GM04503 (cell line): ENCODE measurements around the gene CDO1.
"Not testable (repeated sequence)": the region's sequence is repeated elsewhere in the genome, so short reads cannot be mapped to it uniquely, and the experiment has no call there.

Experiments
- DNase-seq: peaks from one replicate; pipeline ENCODE4 v3.0.0-alpha.2; 2012; ENCODE audit warnings: low read depth

Gene CDO1

DNA sequence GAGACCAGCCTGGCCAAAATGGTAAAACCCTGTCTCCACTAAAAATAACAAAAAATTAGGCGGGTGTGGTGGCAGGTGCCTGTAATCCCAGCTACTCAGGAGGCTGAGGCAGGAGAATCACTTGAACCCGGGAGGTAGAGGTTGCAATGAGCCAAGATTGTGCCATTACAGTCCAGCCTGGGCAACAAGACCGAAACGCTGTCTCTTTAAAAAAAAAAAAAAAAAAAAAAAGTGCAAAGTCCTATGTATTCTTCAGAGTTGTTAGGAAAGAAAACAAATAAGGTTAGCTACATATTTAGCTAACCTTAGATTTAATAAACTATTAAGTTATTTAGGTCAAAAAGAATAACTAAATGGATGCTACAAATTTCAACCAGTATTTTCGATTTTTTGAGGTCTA is 13.5 kb upstream of the CDO1 start:
- no peak for DNase-seq

DNA sequence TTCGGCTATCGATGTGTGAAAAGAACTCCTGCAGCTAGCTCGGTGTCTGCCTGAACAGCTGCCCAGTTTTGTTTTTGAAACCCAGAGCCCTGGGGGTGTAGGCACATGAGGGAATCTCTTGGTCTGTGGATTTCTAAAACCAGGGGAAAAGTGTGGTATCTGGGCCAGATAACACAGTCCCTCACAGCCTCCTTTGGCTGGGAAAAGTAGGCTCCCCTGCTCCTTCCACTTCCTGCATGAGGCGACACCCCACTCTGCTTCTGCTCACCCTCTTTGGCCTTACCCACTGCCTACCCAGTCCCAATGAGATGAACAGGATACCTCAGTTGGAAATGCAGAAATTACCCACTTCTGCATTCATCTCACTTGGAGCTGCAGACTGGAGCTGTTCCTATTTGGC is 9.5 kb upstream of the CDO1 start:
- DNase-seq: no peak

DNA sequence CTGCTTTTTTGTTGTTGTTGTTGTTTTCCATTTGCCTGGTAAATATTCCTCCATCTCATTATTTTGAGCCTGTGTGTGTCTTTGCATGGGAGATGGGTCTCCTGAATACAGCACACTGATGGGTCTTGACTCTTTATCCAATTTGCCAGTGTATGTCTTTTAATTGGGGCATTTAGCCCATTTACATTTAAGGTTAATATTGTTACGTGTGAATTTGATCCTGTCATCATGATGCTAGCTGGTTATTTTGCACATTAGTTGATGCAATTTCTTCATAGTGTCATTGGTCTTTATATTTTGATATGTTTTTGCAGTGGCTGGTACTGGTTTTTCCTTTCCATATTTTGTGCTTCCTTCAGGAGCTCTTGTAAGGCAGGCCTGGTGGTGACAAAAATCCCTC is 8.5 kb upstream of the CDO1 start:
- DNase-seq: not testable (repeated sequence)

DNA sequence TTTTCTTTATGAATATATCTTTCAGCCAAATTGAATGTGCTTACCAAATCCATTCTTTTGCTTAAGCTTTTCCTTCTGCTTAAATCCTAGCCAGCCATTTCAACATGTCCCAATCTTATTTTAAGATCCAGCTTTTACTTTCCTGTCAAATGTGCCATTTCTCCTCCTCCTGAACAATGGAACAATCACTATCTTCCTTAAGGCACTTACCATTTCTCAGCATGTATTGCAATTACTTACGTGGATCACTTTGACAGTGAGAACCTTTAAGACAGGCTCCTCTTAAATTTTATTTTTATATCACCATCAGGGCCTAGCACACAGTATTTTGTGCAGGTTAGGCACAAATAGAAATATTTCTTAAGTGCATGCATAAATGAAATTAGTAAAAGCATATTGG is 4.4 kb upstream of the CDO1 start:
- DNase-seq: no peak

DNA sequence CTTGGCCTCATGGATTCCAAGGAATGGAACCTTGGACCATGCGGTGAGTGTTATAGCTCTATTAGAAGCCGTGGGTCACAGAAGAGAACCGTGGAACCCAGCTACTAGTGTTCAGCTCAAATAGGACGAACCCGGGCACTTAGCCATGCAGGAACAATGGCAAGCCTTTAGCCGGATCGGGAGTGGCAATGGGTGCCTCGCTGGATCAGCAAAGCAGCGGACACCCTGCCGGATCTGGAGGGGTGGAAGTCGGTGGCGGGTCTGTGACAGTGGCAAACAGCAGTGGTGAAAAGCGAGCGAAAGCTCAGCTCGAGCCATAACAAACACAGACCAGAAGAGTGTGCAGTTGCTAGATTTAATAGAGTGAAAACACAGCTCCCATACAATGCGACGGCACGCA is 2.4 kb upstream of the CDO1 start:
- no peak for DNase-seq

DNA sequence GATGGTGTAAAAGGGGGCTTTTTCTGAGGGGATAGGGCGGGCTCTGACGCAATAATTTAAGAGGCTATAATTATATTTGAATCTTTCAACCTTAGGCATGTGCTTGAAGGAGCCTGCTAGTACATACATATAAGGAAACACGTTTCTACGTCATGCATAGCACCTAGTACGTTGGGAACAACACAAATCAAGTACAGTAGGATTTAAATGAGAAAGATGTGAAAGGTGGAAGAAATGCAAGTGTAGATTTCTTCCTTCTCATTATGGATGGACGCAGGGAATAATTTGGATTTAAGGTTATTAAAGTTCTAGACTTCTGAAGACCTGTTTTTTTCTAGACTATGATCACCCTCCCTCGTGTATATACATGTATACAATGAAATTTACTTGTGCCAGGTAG is 927 bp upstream of the CDO1 start:
- no peak for DNase-seq

DNA sequence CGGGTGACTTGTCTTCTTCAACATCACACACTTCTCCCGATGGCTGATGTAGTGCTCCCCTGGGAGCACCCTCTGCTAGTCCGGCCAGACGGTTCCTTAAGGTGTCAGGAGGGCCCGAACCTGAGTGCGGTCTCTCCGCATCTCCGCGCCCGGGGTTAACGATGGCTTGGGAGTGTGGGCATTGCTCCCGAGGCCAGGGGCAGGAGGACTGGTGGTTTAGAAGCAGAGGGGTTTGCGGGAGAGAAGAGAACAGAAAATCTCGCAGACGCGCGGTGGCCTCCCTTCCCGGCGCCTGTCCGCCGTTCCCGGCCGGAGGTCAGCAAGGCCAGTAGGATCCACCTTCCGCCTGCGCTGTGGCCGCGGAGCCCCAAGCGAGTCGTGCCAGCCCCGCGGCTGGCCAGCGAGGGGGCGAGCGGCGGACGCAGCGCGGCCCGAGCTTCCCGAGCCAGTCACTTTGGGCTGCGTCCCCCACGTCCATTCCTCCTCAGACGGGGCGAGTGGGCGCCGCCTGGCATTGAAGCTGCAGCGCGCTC is 700 bp downstream of the CDO1 start:
- DNase-seq: no peak

DNA sequence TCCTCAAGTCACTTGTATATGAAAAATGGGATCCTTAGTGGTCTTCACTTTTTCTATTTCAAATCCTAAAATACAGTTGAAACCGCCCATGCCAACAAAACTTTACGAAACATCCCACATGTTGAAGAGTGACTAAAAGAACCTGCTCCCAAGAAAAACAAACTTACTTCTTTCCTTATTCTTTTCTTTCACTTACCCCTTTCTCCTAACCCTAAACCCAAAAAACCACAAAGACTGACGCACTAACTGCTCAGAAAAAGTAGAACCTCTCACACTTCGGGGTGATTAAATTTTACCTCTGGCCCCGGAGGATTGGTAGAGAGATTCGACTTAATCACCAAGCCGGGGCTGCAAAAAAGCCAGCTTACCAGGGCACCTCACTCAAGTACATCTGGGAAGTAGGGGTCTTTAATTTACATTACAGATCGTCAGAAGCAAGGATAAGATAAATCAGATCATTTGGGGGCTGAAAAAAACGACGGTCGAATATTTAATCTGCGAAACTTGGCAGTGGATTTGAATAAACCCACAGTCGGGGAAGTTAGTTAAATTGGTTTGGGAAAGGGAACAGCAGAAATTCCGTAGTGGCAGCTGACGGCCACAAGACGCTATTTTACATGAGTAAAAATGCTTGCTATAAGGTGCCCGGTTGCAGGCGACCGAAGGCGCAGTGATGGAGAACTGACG is 1.3 kb downstream of the CDO1 start:
- DNase-seq: no peak

DNA sequence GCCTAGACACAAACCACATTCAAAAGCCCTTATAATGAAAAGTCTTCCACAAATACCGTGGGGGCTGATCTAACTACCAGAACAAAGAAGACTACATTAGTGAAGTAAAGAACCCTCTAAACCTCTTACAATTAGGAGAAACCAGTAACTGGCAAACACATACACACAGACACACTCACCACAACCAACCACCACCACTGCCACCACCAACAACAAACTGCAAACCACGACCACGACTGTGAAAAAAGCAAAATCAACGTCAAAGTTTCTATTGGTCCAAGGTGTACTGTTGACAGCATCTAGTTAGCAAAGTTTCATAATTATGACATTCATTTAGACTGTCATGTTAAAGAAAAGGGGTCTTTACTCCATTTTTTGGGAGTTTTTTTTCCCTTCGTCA is 2.7 kb downstream of the CDO1 start:
- DNase-seq: no peak

DNA sequence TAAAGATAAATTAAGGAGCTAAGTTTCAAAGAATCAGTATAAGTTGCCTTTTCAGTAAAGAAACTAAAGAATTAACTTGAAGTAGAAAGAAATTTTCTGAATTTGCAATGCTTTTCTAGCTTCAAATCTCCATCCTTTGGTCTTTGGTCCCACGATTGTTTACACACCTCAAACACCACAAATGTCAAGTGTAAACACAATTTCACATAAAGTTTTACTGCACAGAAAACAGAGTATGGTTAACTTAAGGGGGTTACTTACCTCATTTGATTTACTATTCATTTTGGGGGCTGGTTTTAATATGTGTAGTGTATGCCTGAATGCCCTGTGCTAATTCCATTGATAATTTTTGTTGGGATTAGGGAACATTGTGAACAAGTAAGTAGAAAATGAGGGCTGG is 4.1 kb downstream of the CDO1 start:
- DNase-seq: no peak

DNA sequence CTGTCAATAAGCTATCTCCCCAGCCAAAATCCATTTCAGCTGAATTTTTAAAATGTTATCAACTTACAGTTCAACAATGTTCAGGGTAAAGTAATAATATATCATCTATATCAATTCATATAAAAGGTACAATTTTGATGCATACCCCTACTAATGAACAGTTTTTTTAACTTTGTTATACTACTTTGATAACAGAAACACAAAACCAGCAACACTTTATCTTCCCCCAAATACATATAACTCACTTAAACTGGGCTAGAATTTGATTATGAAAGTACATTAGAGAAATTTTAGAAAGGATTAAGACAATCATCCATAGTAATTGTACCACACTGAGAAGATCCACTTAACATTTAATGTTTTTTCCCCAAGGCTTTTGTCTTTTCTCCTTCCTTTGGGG is 5.1 kb downstream of the CDO1 start:
- no peak for DNase-seq

DNA sequence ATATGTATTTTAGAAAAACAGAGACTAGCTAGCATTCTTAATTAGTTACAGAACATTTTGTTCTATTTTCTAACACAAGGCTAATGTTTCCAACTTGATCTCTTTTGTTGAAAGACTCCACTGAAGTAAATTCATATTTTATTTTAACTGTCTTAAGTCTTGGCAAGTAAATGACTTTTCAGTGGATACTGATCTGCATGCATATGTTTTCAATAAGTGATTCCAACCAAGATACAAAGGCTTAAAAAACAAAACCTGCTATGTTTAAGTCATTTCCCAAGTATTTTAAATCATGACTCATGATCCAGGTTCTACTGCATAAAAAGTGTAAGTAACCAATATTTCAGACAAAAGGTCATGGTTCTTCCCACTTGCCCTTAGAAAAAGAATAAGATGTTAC is 5.7 kb downstream of the CDO1 start:
- no peak for DNase-seq

DNA sequence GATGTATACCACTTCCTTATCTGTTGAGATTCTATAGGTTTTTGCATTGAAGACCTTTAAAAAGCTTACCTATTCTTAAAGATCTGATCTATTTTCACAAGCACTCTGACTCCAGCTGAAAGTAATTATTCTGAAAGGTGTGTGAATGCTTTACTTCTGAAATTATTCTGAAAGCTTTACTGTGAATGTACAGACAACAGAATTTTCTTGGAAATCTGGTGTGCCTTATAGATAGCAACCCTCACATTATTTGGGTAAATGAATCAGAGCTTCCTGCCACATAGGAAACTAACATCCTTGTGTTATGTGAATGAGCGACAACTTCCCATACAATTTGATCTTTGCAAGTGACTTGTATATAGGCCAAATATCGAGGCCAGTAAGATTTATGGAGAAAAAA is 6.5 kb downstream of the CDO1 start:
- DNase-seq: no peak

DNA sequence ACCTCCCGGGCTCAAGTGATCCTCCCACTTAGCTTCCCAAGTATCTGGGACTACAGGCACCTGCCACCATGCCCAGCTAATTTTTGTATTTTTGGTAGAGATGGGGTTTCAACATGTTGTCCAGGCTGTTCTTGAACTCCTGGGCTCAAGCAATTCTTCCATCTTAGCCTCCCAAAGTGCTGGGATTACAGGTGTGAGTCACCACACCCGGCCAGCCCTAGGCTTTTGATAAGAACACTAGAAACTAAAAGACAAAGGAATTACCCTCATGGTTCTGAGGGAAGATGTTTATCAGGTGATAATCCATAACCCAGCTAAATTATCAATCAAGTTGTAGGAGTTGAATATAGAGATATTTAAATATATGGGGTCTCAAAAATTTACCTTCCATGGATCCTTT is 8.4 kb downstream of the CDO1 start:
- not testable (repeated sequence) for DNase-seq

DNA sequence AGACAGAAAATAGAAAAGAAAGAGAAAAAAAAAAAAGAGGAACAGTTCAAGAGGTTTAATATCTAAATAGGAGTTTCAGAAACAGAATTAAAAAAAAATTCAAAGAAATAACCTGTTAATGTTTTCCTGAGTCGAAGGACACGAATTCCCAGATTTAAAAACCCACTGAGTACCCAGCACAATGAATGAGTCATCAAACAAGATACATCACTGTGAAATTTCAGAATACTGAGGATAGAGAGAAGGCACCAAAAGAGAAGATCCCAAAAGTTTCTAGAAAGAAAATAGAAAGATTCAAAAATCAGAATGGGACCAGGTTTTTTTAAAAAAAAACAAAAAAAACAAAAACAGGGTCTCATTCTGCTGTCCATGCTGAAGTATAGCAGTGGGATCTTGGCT is 8.8 kb downstream of the CDO1 start:
- no peak for DNase-seq

DNA sequence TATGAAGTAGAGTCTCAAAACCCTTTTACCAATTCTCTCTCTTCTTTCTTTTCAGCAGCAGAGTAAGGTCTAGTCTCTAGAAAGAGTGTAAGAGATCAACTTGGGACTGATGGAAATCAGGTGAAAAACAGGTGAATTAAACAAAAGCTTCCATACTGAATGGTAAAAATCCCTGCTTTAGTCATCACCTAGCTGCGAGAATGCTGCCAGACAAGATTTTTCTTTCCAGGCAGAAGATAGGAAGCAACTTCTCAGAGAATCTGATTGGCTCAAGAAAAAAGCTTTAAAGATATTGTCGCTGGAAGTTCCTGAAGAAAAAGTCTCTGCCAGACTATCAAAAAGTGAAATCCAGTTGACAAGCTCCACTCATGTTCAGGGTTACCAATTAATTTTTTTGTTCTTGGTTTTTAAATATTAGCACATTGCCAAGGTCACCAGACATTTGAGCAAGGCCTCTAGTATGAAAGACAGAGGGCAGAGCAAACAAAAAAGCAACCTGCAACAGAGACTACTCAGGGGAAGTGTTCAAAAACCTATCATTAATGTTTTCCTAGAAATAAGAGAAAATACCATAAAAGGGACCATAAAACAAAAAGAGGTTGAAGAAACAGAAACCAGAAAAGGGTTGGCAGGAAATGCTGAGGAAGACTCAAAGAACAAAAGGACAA is 9.3 kb downstream of the CDO1 start:
- no peak for DNase-seq

DNA sequence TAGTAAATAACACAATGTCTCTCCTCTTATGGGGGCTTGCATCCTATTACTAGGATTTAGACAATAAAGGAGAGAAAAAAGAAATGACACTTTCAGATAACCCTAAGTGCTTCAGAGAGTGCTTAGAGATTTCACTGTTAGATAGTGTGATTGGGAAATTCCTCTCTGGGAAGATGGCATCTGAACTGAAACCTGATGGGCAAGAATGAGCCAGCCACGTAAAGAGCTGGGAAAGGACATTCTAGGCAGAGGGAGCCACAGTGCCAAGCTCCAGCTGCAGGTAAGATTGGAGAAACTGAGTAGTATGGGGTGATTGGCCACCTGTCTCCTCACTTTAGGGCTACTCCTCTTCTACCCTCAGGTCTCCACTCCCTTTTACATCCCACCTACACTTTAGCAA is 14.5 kb downstream of the CDO1 start:
- DNase-seq: no peak

DNA sequence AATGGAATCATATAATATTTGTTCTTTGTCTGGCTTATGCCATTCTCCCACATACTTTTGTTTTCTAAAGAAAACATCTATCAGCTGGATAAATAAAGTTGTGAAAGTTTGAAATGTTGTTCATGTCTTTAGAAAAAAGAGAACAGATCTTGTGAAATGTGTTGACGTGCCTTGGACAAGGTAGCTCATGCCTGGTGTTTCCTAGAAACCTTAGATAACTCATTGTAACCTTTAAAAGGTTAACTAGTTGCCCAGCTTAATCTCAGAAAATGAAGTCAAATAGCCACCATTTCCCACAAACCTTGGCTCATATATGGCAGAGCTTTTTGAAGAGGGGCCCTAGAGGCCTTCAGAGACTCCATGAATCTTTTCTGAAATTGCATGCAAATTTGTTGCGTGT is 15.3 kb downstream of the CDO1 start:
- DNase-seq: no peak

DNA sequence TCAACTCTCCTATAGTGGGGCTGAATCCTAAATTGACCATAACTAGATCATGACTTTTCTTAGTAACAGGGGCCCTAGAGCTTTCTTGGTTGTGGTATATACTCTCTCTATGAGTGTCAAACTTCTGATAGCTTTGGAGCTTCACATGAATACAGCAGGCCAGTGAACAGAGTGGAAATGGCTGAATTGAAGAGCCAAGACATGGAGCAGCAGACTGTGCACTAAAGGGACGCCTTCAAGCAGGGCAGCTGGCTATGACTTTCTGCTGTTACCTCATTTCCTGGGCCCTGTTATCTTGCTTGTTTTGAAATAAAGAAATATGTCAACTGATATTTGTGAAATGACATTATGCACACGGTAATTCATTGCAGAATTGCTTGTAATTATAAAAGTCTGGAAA is 16.4 kb downstream of the CDO1 start:
- no peak for DNase-seq

DNA sequence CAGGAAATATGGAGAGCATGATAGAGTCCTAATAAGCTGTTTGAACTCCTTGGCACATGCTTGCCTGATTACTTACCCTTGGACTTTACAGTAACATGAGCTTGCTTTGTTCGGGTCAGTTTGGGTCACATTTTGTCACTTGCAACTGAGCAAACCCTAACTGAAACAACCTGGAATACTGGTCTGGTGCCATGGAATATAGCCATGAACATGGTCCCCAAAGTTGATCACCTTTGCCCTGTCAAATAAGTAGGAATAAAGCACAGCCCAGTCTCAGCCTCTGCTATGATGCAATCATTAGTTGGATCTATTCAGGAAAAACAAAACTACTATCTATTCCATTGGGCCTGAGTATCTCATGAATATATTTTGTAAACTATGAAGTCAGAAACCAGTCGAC is 18.2 kb downstream of the CDO1 start:
- DNase-seq: no peak

DNA sequence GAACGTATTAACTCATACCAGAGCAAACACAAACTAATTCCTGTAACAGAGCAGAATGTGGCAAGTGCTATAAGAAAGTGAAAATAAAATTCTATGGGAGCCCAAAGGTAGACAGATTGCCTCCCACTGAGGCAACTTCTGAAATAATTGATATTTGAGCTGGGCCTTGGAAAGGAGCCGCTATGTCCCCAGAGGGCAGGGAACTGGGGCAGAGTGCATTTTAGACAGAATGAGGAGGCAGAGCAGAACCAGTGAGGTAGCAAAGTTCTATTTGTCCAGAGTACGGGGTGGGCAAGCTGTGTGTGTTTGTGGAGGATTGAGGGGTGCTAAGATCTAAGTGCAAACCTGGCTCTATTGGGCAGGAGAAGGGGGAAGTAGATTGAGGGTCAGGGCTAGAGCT is 19.8 kb downstream of the CDO1 start:
- no peak for DNase-seq

DNA sequence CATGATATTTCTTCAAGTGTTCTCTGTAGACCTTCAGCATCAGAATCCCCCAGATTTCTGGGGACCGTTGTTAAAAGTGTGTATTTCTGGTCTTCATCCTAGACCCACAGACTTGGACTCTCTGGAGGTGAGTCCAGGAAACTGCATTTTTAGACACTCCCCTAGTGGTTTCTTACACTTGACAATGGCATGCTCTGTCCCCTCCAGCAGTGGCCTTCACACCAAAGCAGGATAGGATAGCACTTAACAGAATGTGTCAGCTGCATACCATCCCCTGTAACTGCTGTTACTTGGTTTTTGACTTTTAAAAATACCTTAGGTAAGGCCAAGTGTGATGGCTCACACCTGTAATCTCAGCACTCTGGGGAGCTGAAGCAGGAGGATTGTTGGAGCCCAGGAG is 20.8 kb downstream of the CDO1 start:
- no peak for DNase-seq

DNA sequence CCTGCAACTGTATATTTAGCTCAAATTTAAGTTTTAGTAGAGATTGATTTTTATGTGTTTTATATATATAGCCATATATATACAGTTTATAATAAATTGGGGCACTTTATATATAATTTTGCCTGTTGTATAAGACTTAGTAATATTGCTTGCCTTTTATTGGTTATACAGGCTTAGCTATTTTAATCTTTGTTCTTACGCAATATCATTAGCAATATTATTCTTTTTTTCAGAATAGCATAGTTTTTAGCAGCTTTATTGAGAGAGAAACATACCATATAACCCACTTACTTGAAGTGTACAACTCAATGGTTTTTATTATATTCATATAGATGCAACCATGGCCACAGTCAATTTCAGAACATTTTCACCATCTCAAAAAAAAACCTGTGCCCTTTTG is 28.0 kb downstream of the CDO1 start:
- DNase-seq: no peak

DNA sequence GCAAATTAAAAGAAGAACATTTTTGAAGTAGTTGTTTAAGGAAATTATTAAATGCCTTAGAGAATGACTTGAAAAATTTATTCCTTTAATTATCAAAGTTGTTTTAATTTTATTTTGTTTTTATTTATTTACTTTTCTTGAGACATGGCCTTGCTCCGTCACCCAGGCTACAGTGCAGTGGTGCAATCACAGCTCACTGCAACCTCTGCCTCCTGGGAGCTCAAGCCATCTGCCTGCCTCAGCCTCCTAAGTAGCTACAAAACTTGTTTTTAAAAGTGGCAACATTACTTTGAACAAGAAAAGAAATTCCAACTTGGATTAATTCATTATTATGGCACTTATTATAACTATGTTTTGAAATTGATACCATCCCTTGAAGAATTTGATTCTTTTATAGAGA is 29.0 kb downstream of the CDO1 start:
- DNase-seq: no peak
